GM21529 (cell line): ENCODE data around the gene CCDC12.

Experiments used
- ATAC-seq: cut with Tn5 transposase; IDR thresholded peaks from one replicate; pipeline ENCODE4 v1.9.1; 2021; ENCODE audit not compliant: unreplicated experiment

The CCDC12 gene

GRCh38 chr3:47008234-47008796, 31.8 kb upstream of the CCDC12 start:
- ATAC-seq, result no peak

GRCh38 chr3:47007482-47008233, 31.1 kb upstream of the CCDC12 start:
- no peak for ATAC-seq

- ATAC-seq, result no peak
These were observed 30.5 kb upstream of the CCDC12 start for GRCh38 chr3:47007001-47007400.

- no peak for ATAC-seq
These were observed 29.7 kb upstream of the CCDC12 start for GRCh38 chr3:47006145-47006651.

GRCh38 chr3:47005212-47006144, 28.9 kb upstream of the CCDC12 start:
- no peak for ATAC-seq

GRCh38 chr3:47004369-47005211, 28.0 kb upstream of the CCDC12 start:
- ATAC-seq, result no peak

GRCh38 chr3:47003461-47004368, 27.2 kb upstream of the CCDC12 start:
- no peak for ATAC-seq

GRCh38 chr3:47003056-47003410, 26.5 kb upstream of the CCDC12 start:
- no peak for ATAC-seq

GRCh38 chr3:47002171-47003055, 25.9 kb upstream of the CCDC12 start:
- no peak for ATAC-seq

- no peak for ATAC-seq
These were observed 25.2 kb upstream of the CCDC12 start for GRCh38 chr3:47001731-47002170.

- no peak for ATAC-seq
These were observed 24.6 kb upstream of the CCDC12 start for GRCh38 chr3:47000922-47001730.

GRCh38 chr3:47000198-47000815, 23.8 kb upstream of the CCDC12 start:
- ATAC-seq, result no peak

GRCh38 chr3:46999516-47000197, 23.1 kb upstream of the CCDC12 start:
- no peak for ATAC-seq

GRCh38 chr3:46998852-46999515, 22.4 kb upstream of the CCDC12 start:
- no peak for ATAC-seq

GRCh38 chr3:46998121-46998851, 21.7 kb upstream of the CCDC12 start:
- ATAC-seq, result no peak
